Esophagus (tissue), 2 donors: Measurements from ENCODE around the gene IL17C. TPM values are rescaled to one million over a fixed set of nuclear protein-coding genes. Genes with fewer than 3 reads are reported as not detected.

Experiments used
- H3K27ac ChIP-seq, 2 donors: one replicate each; pipeline ENCODE4 v1.5.1; 2013; ENCODE audit warnings: low read depth in 2 of 2, mild to moderate bottlenecking in 2 of 2, inconsistent platforms in 1 of 2, low read length in 1 of 2, moderate library complexity in 1 of 2
- H3K27me3 ChIP-seq, 2 donors: one replicate each; pipeline ENCODE4 v1.6.1; 2013; ENCODE audit warnings: low read length in 2 of 2, control low read depth in 1 of 2, mild to moderate bottlenecking in 1 of 2; ENCODE audit not compliant: insufficient read depth in 2 of 2, control insufficient read depth in 1 of 2
- H3K36me3 ChIP-seq, 2 donors: one replicate each; pipeline ENCODE4 v1.6.1; 2013; ENCODE audit warnings: low read length in 1 of 2; ENCODE audit not compliant: control insufficient read depth in 2 of 2, insufficient read depth in 2 of 2
- H3K4me1 ChIP-seq, 2 donors: one replicate each; pipeline ENCODE4 v1.6.1; 2013; ENCODE audit warnings: low read length in 1 of 2; ENCODE audit not compliant: control insufficient read depth in 2 of 2, insufficient read depth in 2 of 2
- H3K4me3 ChIP-seq, 2 donors: one replicate each; pipeline ENCODE4 v1.5.1; 2013; ENCODE audit warnings: low read length in 2 of 2, mild to moderate bottlenecking in 2 of 2, low read depth in 1 of 2, moderate library complexity in 1 of 2
- H3K9me3 ChIP-seq, 2 donors: one replicate each; pipeline ENCODE4 v1.6.1; 2013; ENCODE audit warnings: mild to moderate bottlenecking in 2 of 2, low read depth in 1 of 2, low read length in 1 of 2, moderate library complexity in 1 of 2; ENCODE audit not compliant: control insufficient read depth in 2 of 2, insufficient read depth in 1 of 2
- WGBS, 2 donors: extraction: QIAGEN DNeasy Blood & Tissue Kit; methylation state at CpG; one replicate each; pipeline ENCODE4 v1.1.7; 2013; 5-methylcytosine and 5-hydroxymethylcytosine counted together
- polyA plus RNA-seq, 2 donors: library from polyadenylated mRNA; stranded (reverse); fragments of 200-250 nt; gene quantifications; one replicate each; pipeline ENCODE4 v1.2.3, GENCODE V29; 2013
- donor health status: healthy with polysubstance abuse.
- donor health status: Bipolar disorder and iron deficiency.

The IL17C gene
- under 1 TPM; 0.07 to 0.59 TPM for polyA plus RNA-seq

- no peak within 1 kb of the TSS for H3K4me3 ChIP-seq
- 27 to 34% methylated on average over 27 of the region's 27 CpGs for WGBS, 2 donors
- no peak within 1 kb of the TSS for H3K27ac ChIP-seq
- no peaks in the 10 kb centered on the region for H3K36me3 ChIP-seq
- H3K4me1 ChIP-seq = peaks cover 0 to 18% of the 10 kb centered on the region in 2 donors
- no peaks in the 10 kb centered on the region for H3K9me3 ChIP-seq
- H3K27me3 ChIP-seq = peaks cover 0 to 26% of the 10 kb centered on the region in 2 donors
Observed at GRCh38 chr16:88638323-88639230, at the start of gene IL17C. Gene IL17C, plus strand, starts transcription at chr16:88638572. Its CDS starts 70 bp downstream, at chr16:88638642.

- Histone ChIP-seq H3K9me3 (no peaks in the 10 kb centered on the region), H3K36me3 (peaks cover 14 to 32% of the 10 kb centered on the region in 2 donors), H3K27me3 (no peaks in the 10 kb centered on the region), H3K27ac (no peak overlapping the region), H3K4me3 (no peak overlapping the region), H3K4me1 (peaks cover 0 to 3% of the 10 kb centered on the region in 2 donors)
- WGBS, 2 donors = 82 to 84% methylated on average over 6 of the region's 6 CpGs
Observed at GRCh38 chr16:88588754-88589153, 49.6 kb upstream of the IL17C start.

- Histone ChIP-seq H3K4me1 (peaks cover 0 to 3% of the 10 kb centered on the region in 2 donors), H3K36me3 (peaks cover 14 to 32% of the 10 kb centered on the region in 2 donors), H3K27me3 (no peaks in the 10 kb centered on the region), H3K9me3 (no peaks in the 10 kb centered on the region), H3K4me3 (no peak overlapping the region), H3K27ac (no peak overlapping the region)
- WGBS, 2 donors = 88 to 89% methylated on average over 11 of the region's 11 CpGs
Observed at GRCh38 chr16:88589441-88589840, 48.9 kb upstream of the IL17C start.

GRCh38 chr16:88591577-88592021 is 46.8 kb upstream of the IL17C start:
- peaks cover 0 to 3% of the 10 kb centered on the region in 2 donors for H3K4me1 ChIP-seq
- H3K9me3 ChIP-seq = no peaks in the 10 kb centered on the region
- H3K36me3 ChIP-seq = peaks cover 14 to 24% of the 10 kb centered on the region in 2 donors
- H3K4me3 ChIP-seq = no peak overlapping the region
- H3K27me3 ChIP-seq = no peaks in the 10 kb centered on the region
- H3K27ac ChIP-seq = no peak overlapping the region
- WGBS, 2 donors = 72 to 80% methylated on average over 10 of the region's 10 CpGs

- Histone ChIP-seq H3K4me3 (no peak overlapping the region), H3K27ac (no peak overlapping the region), H3K36me3 (peaks cover 8 to 14% of the 10 kb centered on the region in 2 donors), H3K4me1 (peaks cover 0 to 3% of the 10 kb centered on the region in 2 donors), H3K9me3 (no peaks in the 10 kb centered on the region), H3K27me3 (no peaks in the 10 kb centered on the region)
- 95% methylated on average over 12 of the region's 12 CpGs for WGBS, 2 donors
Observed at GRCh38 chr16:88593061-88593460, 45.3 kb upstream of the IL17C start.

GRCh38 chr16:88593489-88593888 is 44.9 kb upstream of the IL17C start:
- WGBS, 2 donors = 79 to 85% methylated on average over 11 of the region's 11 CpGs
- H3K9me3 ChIP-seq = no peaks in the 10 kb centered on the region
- H3K27me3 ChIP-seq = no peaks in the 10 kb centered on the region
- H3K36me3 ChIP-seq = peaks cover 6 to 18% of the 10 kb centered on the region in 2 donors
- H3K4me3 ChIP-seq = no peak overlapping the region
- no peak overlapping the region for H3K27ac ChIP-seq
- peaks cover 0 to 3% of the 10 kb centered on the region in 2 donors for H3K4me1 ChIP-seq

GRCh38 chr16:88593910-88594309 is 44.5 kb upstream of the IL17C start:
- H3K36me3 ChIP-seq = peaks cover 6 to 20% of the 10 kb centered on the region in 2 donors
- H3K4me1 ChIP-seq = peaks cover 0 to 3% of the 10 kb centered on the region in 2 donors
- H3K9me3 ChIP-seq = no peaks in the 10 kb centered on the region
- H3K4me3 ChIP-seq = no peak overlapping the region
- H3K27me3 ChIP-seq = no peaks in the 10 kb centered on the region
- WGBS, 2 donors = 89 to 94% methylated on average over 6 of the region's 6 CpGs
- H3K27ac ChIP-seq = no peak overlapping the region

- Histone ChIP-seq H3K36me3 (peaks cover 3 to 25% of the 10 kb centered on the region in 2 donors), H3K9me3 (no peaks in the 10 kb centered on the region), H3K27me3 (no peaks in the 10 kb centered on the region), H3K27ac (no peak overlapping the region), H3K4me1 (peaks cover 0 to 6% of the 10 kb centered on the region in 2 donors), H3K4me3 (no peak overlapping the region)
- 86 to 92% methylated on average over 6 of the region's 6 CpGs for WGBS, 2 donors
Observed at GRCh38 chr16:88595101-88595500, 43.3 kb upstream of the IL17C start.

- H3K4me3 ChIP-seq = no peak overlapping the region
- peaks cover 0 to 10% of the 10 kb centered on the region in 2 donors for H3K4me1 ChIP-seq
- H3K9me3 ChIP-seq = no peaks in the 10 kb centered on the region
- peaks cover 8 to 30% of the 10 kb centered on the region in 2 donors for H3K36me3 ChIP-seq
- no peak overlapping the region for H3K27ac ChIP-seq
- 93 to 96% methylated on average over 10 of the region's 10 CpGs for WGBS, 2 donors
- no peaks in the 10 kb centered on the region for H3K27me3 ChIP-seq
Observed at GRCh38 chr16:88595921-88596320, 42.5 kb upstream of the IL17C start.
